Measurements from ENCODE around the gene CSRP3.

CSRP3 gene

GRCh38 chr11:19220903-19221724 is 19.3 kb upstream of the CSRP3 start:
- H4K20me1 ChIP-seq (ENCODE audit: insufficient read depth, low read length, poor library complexity, severe bottlenecking), result no peaks in the 10 kb centered on the region
- no peaks in the 10 kb centered on the region for H3F3A ChIP-seq (ENCODE audit: low read depth)
- no peak overlapping the region for H3K4me2 ChIP-seq (ENCODE audit: low read depth, low read length, poor library complexity, severe bottlenecking)
- peaks cover 16% of the 10 kb centered on the region for H3K4me1 ChIP-seq (ENCODE audit: insufficient read depth, low read length, poor library complexity, severe bottlenecking)
- no peaks in the 10 kb centered on the region for H3K9me2 ChIP-seq (replicated peaks; ENCODE audit: low read depth, low read length)
- no peak overlapping the region for H3K4me3 ChIP-seq (ENCODE audit: low read length, poor library complexity, severe bottlenecking)
- H3K9me3 ChIP-seq (ENCODE audit: insufficient read depth, low read depth, low read length), result no peaks in the 10 kb centered on the region; the same call in 1 of the 2 replicates
- no peak for TF ChIP-seq EZH2phosphoT487 (IDR thresholded peaks at IDR 0.05; ENCODE audit: borderline replicate concordance)
- TF ChIP-seq CTCF (conservative IDR thresholded peaks at IDR 0.05; ENCODE audit: low read length), result no peak
- no peaks in the 10 kb centered on the region for H3K79me2 ChIP-seq (ENCODE audit: insufficient read depth, low read length)
- H3K27me3 ChIP-seq (ENCODE audit: insufficient read depth, low read length, poor library complexity, severe bottlenecking), result no peaks in the 10 kb centered on the region
- peaks cover 25% of the 10 kb centered on the region; the same call in 1 of the 2 replicates for H3K36me3 ChIP-seq (ENCODE audit: insufficient read depth, low read length)
- no peak overlapping the region for H3K9ac ChIP-seq (ENCODE audit: low read depth, low read length, poor library complexity, severe bottlenecking)
- no peak overlapping the region for H2AFZ ChIP-seq (ENCODE audit: low read length)

- Histone ChIP-seq H2AFZ (ENCODE audit: low read length) (no peak overlapping the region), H3K9ac (ENCODE audit: low read depth, low read length, poor library complexity, severe bottlenecking) (no peak overlapping the region), H3K9me3 (ENCODE audit: insufficient read depth, low read depth, low read length) (no peaks in the 10 kb centered on the region; the same call in 1 of the 2 replicates), H3K9me2 (replicated peaks; ENCODE audit: low read depth, low read length) (no peaks in the 10 kb centered on the region), H3K36me3 (ENCODE audit: insufficient read depth, low read length) (peaks cover 7% of the 10 kb centered on the region; the same call in 1 of the 2 replicates), H3F3A (ENCODE audit: low read depth) (no peaks in the 10 kb centered on the region), H4K20me1 (ENCODE audit: insufficient read depth, low read length, poor library complexity, severe bottlenecking) (no peaks in the 10 kb centered on the region), H3K4me2 (ENCODE audit: low read depth, low read length, poor library complexity, severe bottlenecking) (no peak overlapping the region), H3K27me3 (ENCODE audit: insufficient read depth, low read length, poor library complexity, severe bottlenecking) (no peaks in the 10 kb centered on the region), H3K79me2 (ENCODE audit: insufficient read depth, low read length) (no peaks in the 10 kb centered on the region), H3K4me3 (ENCODE audit: low read length, poor library complexity, severe bottlenecking) (no peak overlapping the region), H3K4me1 (ENCODE audit: insufficient read depth, low read length, poor library complexity, severe bottlenecking) (peaks cover 21% of the 10 kb centered on the region)
- TF ChIP-seq EZH2phosphoT487 (IDR thresholded peaks at IDR 0.05; ENCODE audit: borderline replicate concordance) (no peak), CTCF (conservative IDR thresholded peaks at IDR 0.05; ENCODE audit: low read length) (no peak)
Measured at GRCh38 chr11:19218786-19219460, 17.1 kb upstream of the CSRP3 start.

GRCh38 chr11:19218216-19218615 is 16.4 kb upstream of the CSRP3 start:
- Histone ChIP-seq H3F3A (ENCODE audit: low read depth) (no peaks in the 10 kb centered on the region), H3K9ac (ENCODE audit: low read depth, low read length, poor library complexity, severe bottlenecking) (no peak overlapping the region), H2AFZ (ENCODE audit: low read length) (no peak overlapping the region), H3K27me3 (ENCODE audit: insufficient read depth, low read length, poor library complexity, severe bottlenecking) (no peaks in the 10 kb centered on the region), H3K4me1 (ENCODE audit: insufficient read depth, low read length, poor library complexity, severe bottlenecking) (peaks cover 21% of the 10 kb centered on the region), H4K20me1 (ENCODE audit: insufficient read depth, low read length, poor library complexity, severe bottlenecking) (no peaks in the 10 kb centered on the region), H3K9me2 (replicated peaks; ENCODE audit: low read depth, low read length) (no peaks in the 10 kb centered on the region), H3K4me3 (ENCODE audit: low read length, poor library complexity, severe bottlenecking) (no peak overlapping the region), H3K79me2 (ENCODE audit: insufficient read depth, low read length) (no peaks in the 10 kb centered on the region), H3K36me3 (ENCODE audit: insufficient read depth, low read length) (peaks cover 1% of the 10 kb centered on the region; the same call in 1 of the 2 replicates), H3K9me3 (ENCODE audit: insufficient read depth, low read depth, low read length) (no peaks in the 10 kb centered on the region; the same call in 1 of the 2 replicates), H3K4me2 (ENCODE audit: low read depth, low read length, poor library complexity, severe bottlenecking) (no peak overlapping the region)
- TF ChIP-seq CTCF (conservative IDR thresholded peaks at IDR 0.05; ENCODE audit: low read length), result no peak
- no peak for TF ChIP-seq EZH2phosphoT487 (IDR thresholded peaks at IDR 0.05; ENCODE audit: borderline replicate concordance)

Data from Loucy (cell line).